ENCODE results near the gene CORO1C. TPM values are rescaled to one million over a fixed set of nuclear protein-coding genes. Genes with fewer than 3 reads are reported as not detected.

CORO1C gene
- polyA plus RNA-seq, 1 of the 3 experiments (the other 2 are of a cell fraction): 150 TPM

GRCh38 chr12:108709697-108710096 lies 21.6 kb downstream of the CORO1C start:
- DNase-seq: no peak
- Histone ChIP-seq H3K9ac (no peak overlapping the region), H3K27me3 (ENCODE audit: insufficient read depth) (no peaks in the 10 kb centered on the region), H3K36me3 (replicated peaks in 1 of 2; ENCODE audit: control insufficient read depth in 1 of 2, insufficient read depth in 2 of 2, low read length in 1 of 2) (peaks cover 0 to 30% of the 10 kb centered on the region in 2 experiments), H3K4me1 (ENCODE audit: control insufficient read depth in 1 of 2, insufficient read depth in 2 of 2, low read depth in 1 of 2, low read length in 1 of 2) (peaks cover 6 to 11% of the 10 kb centered on the region in 2 experiments; a peak in 3 of 4 replicates), H2AFZ (ENCODE audit: low read depth) (no peak overlapping the region), H3K9me2 (no peaks in the 10 kb centered on the region), H3K9me3 (no peaks in the 10 kb centered on the region), H3K4me3 (ENCODE audit: low read depth in 2 of 2, low read length in 1 of 2) (no peak overlapping the region), H4K20me1 (ENCODE audit: insufficient read depth) (peaks cover 97% of the 10 kb centered on the region), H3K27ac (ENCODE audit: low read depth in 2 of 2, low read length in 1 of 2) (no peak overlapping the region), H3K79me2 (ENCODE audit: insufficient read depth) (peaks cover 100% of the 10 kb centered on the region), H3F3A (replicated peaks; ENCODE audit: insufficient read depth) (peaks cover 21% of the 10 kb centered on the region), H3K4me2 (no peak overlapping the region)
- WGBS (ENCODE audit: low lambda C conversion rate): 77% methylated on average over 1 of the region's 1 CpG
- POLR2A ChIA-PET: no interaction called here
- CTCF ChIA-PET: interaction anchor here (0.6 kb wide), 2 partner anchors 94 to 688 kb away, joined by 3 read pairs; no protein-coding TSS in a partner anchor
- TF ChIP-seq YY1 (IDR thresholded peaks at IDR 0.05; ENCODE audit: low read depth) (no peak), RAD21 (IDR thresholded peaks at IDR 0.05; ENCODE audit: low read length) (no peak), FOXJ3 (CRISPR knock-in tag; IDR thresholded peaks at IDR 0.05) (no peak), CTCF (IDR thresholded peaks at IDR 0.05) (no peak), TCF12 (IDR thresholded peaks at IDR 0.05) (no peak), JUND (IDR thresholded peaks at IDR 0.05) (no peak), TAF1 (IDR thresholded peaks at IDR 0.05; ENCODE audit: borderline replicate concordance, low read depth, low read length) (no peak), EZH2phosphoT487 (IDR thresholded peaks at IDR 0.05; ENCODE audit: borderline replicate concordance, low read depth) (no peak)

GRCh38 chr12:108704527-108704926 lies 26.8 kb downstream of the CORO1C start:
- Histone ChIP-seq H3K27me3 (ENCODE audit: insufficient read depth) (no peaks in the 10 kb centered on the region), H4K20me1 (ENCODE audit: insufficient read depth) (peaks cover 93% of the 10 kb centered on the region), H3K9ac (no peak overlapping the region), H3K36me3 (replicated peaks in 1 of 2; ENCODE audit: control insufficient read depth in 1 of 2, insufficient read depth in 2 of 2, low read length in 1 of 2) (peaks cover 23 to 40% of the 10 kb centered on the region in 2 experiments), H3K9me3 (no peaks in the 10 kb centered on the region), H3K4me3 (ENCODE audit: low read depth in 2 of 2, low read length in 1 of 2) (no peak overlapping the region), H3K4me1 (ENCODE audit: control insufficient read depth in 1 of 2, insufficient read depth in 2 of 2, low read depth in 1 of 2, low read length in 1 of 2) (peaks cover 37 to 38% of the 10 kb centered on the region in 2 experiments; a peak in 3 of 4 replicates), H2AFZ (ENCODE audit: low read depth) (no peak overlapping the region), H3K4me2 (no peak overlapping the region), H3K79me2 (ENCODE audit: insufficient read depth) (peaks cover 100% of the 10 kb centered on the region), H3K27ac (ENCODE audit: low read depth in 2 of 2, low read length in 1 of 2) (no peak overlapping the region), H3F3A (replicated peaks; ENCODE audit: insufficient read depth) (peaks cover 23% of the 10 kb centered on the region), H3K9me2 (no peaks in the 10 kb centered on the region)
- 89% methylated on average over 5 of the region's 5 CpGs for WGBS (ENCODE audit: low lambda C conversion rate)
- CTCF ChIA-PET: interaction anchor here (0.6 to 2.0 kb wide), 4 partner anchors 10 to 40 kb away, joined by 4 to 6 read pairs (median 4); no protein-coding TSS in a partner anchor
- POLR2A ChIA-PET: no interaction called here
- no peak for DNase-seq
- TF ChIP-seq EP300 (IDR thresholded peaks at IDR 0.05; ENCODE audit: borderline replicate concordance in 1 of 2, low read depth in 1 of 2, low read length in 1 of 2) (no peak), CHD2 (IDR thresholded peaks at IDR 0.05; ENCODE audit: low read length, partially characterized antibody) (no peak), RXRA (IDR thresholded peaks at IDR 0.05; ENCODE audit: borderline replicate concordance, low read depth) (no peak), TAF1 (IDR thresholded peaks at IDR 0.05; ENCODE audit: borderline replicate concordance, low read depth, low read length) (no peak), SIN3A (IDR thresholded peaks at IDR 0.05; ENCODE audit: borderline replicate concordance, low read depth, low read length) (no peak), MAX (IDR thresholded peaks at IDR 0.05; ENCODE audit: low read depth) (no peak), ZBTB33 (IDR thresholded peaks at IDR 0.05; ENCODE audit: borderline replicate concordance, low read depth) (no peak), POLR2AphosphoS5 (IDR thresholded peaks at IDR 0.05; ENCODE audit: low read depth, low read length) (no peak), YY1 (IDR thresholded peaks at IDR 0.05; ENCODE audit: low read depth) (no peak), FOXM1 (IDR thresholded peaks at IDR 0.05; ENCODE audit: low read depth) (no peak), USF1 (IDR thresholded peaks at IDR 0.05; ENCODE audit: borderline replicate concordance, low read depth) (no peak), EZH2phosphoT487 (IDR thresholded peaks at IDR 0.05; ENCODE audit: borderline replicate concordance, low read depth) (no peak), GATA2 (CRISPR knock-in tag; IDR thresholded peaks at IDR 0.05) (no peak), RFX5 (IDR thresholded peaks at IDR 0.05; ENCODE audit: low read length) (no peak)
- TF ChIP-seq, protein P1, sequence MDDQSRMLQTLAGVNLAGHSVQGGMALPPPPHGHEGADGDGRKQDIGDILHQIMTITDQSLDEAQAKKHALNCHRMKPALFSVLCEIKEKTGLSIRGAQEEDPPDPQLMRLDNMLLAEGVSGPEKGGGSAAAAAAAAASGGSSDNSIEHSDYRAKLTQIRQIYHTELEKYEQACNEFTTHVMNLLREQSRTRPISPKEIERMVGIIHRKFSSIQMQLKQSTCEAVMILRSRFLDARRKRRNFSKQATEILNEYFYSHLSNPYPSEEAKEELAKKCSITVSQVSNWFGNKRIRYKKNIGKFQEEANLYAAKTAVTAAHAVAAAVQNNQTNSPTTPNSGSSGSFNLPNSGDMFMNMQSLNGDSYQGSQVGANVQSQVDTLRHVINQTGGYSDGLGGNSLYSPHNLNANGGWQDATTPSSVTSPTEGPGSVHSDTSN (IDR thresholded peaks at IDR 0.05): no peak
- TF ChIP-seq, protein P2, sequence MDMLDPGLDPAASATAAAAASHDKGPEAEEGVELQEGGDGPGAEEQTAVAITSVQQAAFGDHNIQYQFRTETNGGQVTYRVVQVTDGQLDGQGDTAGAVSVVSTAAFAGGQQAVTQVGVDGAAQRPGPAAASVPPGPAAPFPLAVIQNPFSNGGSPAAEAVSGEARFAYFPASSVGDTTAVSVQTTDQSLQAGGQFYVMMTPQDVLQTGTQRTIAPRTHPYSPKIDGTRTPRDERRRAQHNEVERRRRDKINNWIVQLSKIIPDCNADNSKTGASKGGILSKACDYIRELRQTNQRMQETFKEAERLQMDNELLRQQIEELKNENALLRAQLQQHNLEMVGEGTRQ (IDR thresholded peaks at IDR 0.05; ENCODE audit: borderline replicate concordance, low read depth, low read length): no peak
